Stomach (tissue), 4 donors: ENCODE results near the gene AMPD1.

ENCODE experiments used
- CTCF ChIP-seq, 7 experiments: fragments of 450-650 bp in 4 of 7; fragments of 200-600 bp in 3 of 7; sonication (generic) in 3 of 7; IDR thresholded peaks; one replicate each; pipeline ENCODE4 v1.5.1; 2016 to 2019; ENCODE audit warnings: antibody characterized with exemption in 7 of 7, control low read depth in 2 of 7, mild to moderate bottlenecking in 1 of 7
- EP300 ChIP-seq: sonication (generic); formaldehyde crosslinking; IDR thresholded peaks from one replicate; pipeline ENCODE4 v1.6.1; 2017; ENCODE audit warnings: antibody characterized with exemption
- POLR2A ChIP-seq, 4 donors: fragments of 450-650 bp; IDR thresholded peaks; one replicate each; pipeline ENCODE4 v1.6.1; 2016; ENCODE audit warnings: antibody characterized with exemption in 4 of 4, control low read depth in 2 of 4, mild to moderate bottlenecking in 1 of 4, moderate library complexity in 1 of 4
- POLR2AphosphoS5 ChIP-seq, 3 donors: sonication (generic); formaldehyde crosslinking; IDR thresholded peaks; one replicate each; pipeline ENCODE4 v1.6.1; 2016; ENCODE audit warnings: antibody characterized with exemption in 3 of 3

- no peak for TF ChIP-seq POLR2AphosphoS5 (IDR thresholded peaks at IDR 0.05)
- no peak for TF ChIP-seq CTCF (IDR thresholded peaks at IDR 0.05)
- TF ChIP-seq POLR2A (IDR thresholded peaks at IDR 0.05): no peak
- TF ChIP-seq EP300: no peak
These were observed 40.1 kb upstream of the AMPD1 start for GRCh38 chr1:114735479-114735878.
